HCT116 (cell line): ENCODE results near the gene STPG3. TPM values are rescaled to one million over a fixed set of nuclear protein-coding genes. Genes with fewer than 3 reads are reported as not detected.

Experiments
- ATAC-seq: fragments of 200-7000 bp; cut with Tn5 transposase; 2 replicates; pipeline ENCODE4 v1.9.1; 2020; ENCODE audit warnings: mild to moderate bottlenecking, moderate library complexity
- BruUV-seq: library from RNA; stranded (reverse); fragments of 400-500 nt; replicated peaks from 2 replicates; lab custom pipeline; 2021; lab: Mats Ljungman, UMichigan
- CTCF ChIA-PET: fragments of 300-600 bp; sonication (Branson Sonifier 250); formaldehyde crosslinking; loops from one replicate; lab custom pipeline; 2021; ENCODE audit warnings: antibody characterized with exemption; lab: Charles Lee
- POLR2A ChIA-PET: fragments of 300-600, 350-600 bp; sonication (Branson Sonifier 250); formaldehyde crosslinking; loops from one replicate; lab custom pipeline; 2021; ENCODE audit warnings: antibody characterized with exemption; lab: Charles Lee
- RAD21 ChIA-PET, 2 experiments: fragments of 300-600 bp; sonication (Branson Sonifier 250); formaldehyde crosslinking; loops; one replicate each; lab custom pipeline; 2023; ENCODE audit warnings: low total read pairs in 2 of 2; ENCODE audit not compliant: uncharacterized antibody in 2 of 2, unreplicated experiment in 2 of 2, low non-redundant PET in 1 of 2; lab: Charles Lee
- DNase-seq: peaks from one replicate; pipeline ENCODE4 v3.0.0-alpha.2; 2010; ENCODE audit warnings: low read depth, low spot score
- H2AFZ ChIP-seq: fragments of 200-600 bp; shearing (Covaris generic), sonication (generic); 2 replicates; pipeline ENCODE4 v1.6.1; 2017; ENCODE audit warnings: low read depth, mixed run types, mixed read lengths, antibody characterized with exemption, low read length; ENCODE audit not compliant: poor library complexity, severe bottlenecking
- H3K27ac ChIP-seq: 2 replicates; pipeline ENCODE4 v1.5.1; 2012; ENCODE audit warnings: low read depth, low read length
- H3K27me3 ChIP-seq: fragments of 200-600 bp; sonication (generic); 2 replicates; pipeline ENCODE4 v1.6.1; 2016; ENCODE audit warnings: mixed run types, low read length, mixed read lengths; ENCODE audit not compliant: insufficient read depth
- H3K36me3 ChIP-seq, 2 experiments: fragments of 200-500 bp in 1 of 2; fragments of 200-600 bp in 1 of 2; sonication (Bioruptor generic) in 1 of 2; sonication (generic) in 1 of 2; 2 replicates each; pipeline versions ENCODE4 v1.5.1 to v1.6.1; 2014 to 2016; ENCODE audit warnings: low read length in 2 of 2, inconsistent platforms in 1 of 2, mixed read lengths in 1 of 2, mixed run types in 1 of 2; ENCODE audit not compliant: insufficient read depth in 2 of 2, control insufficient read depth in 1 of 2
- H3K4me1 ChIP-seq, 2 experiments: fragments of 200-600 bp in 1 of 2; sonication (generic) in 1 of 2; 2 replicates each; pipeline versions ENCODE4 v1.5.1 to v1.6.1; 2012 to 2017; ENCODE audit warnings: low read length in 2 of 2, inconsistent platforms in 1 of 2, mild to moderate bottlenecking in 1 of 2, mixed read lengths in 1 of 2, mixed run types in 1 of 2, moderate library complexity in 1 of 2; ENCODE audit not compliant: insufficient read depth in 2 of 2, control insufficient read depth in 1 of 2
- H3K4me2 ChIP-seq: fragments of 200-600 bp; sonication (generic); 2 replicates; pipeline ENCODE4 v1.6.1; 2017; ENCODE audit warnings: mixed run types, low read length, mixed read lengths
- H3K4me3 ChIP-seq, 2 experiments: fragments of 200-600 bp in 1 of 2; sonication (generic) in 1 of 2; replicated peaks in 1 of 2; 2 replicates each; pipeline ENCODE4 v1.5.1; 2011 to 2016; ENCODE audit warnings: low read length in 2 of 2, control low read depth in 1 of 2, low read depth in 1 of 2, mild to moderate bottlenecking in 1 of 2, mixed read lengths in 1 of 2, mixed run types in 1 of 2
- H3K79me2 ChIP-seq: fragments of 200-600 bp; sonication (generic); 2 replicates; pipeline ENCODE4 v1.6.1; 2017; ENCODE audit warnings: mild to moderate bottlenecking, mixed run types, low read length, moderate library complexity, mixed read lengths; ENCODE audit not compliant: insufficient read depth
- H3K9ac ChIP-seq: fragments of 200-600 bp; sonication (generic); 2 replicates; pipeline ENCODE4 v1.6.1; 2016; ENCODE audit warnings: low read length, mixed read lengths
- H3K9me2 ChIP-seq: fragments of 200-600 bp; sonication (generic), shearing (Covaris generic); 2 replicates; pipeline ENCODE4 v1.6.1; 2017; ENCODE audit warnings: mixed run types, mild to moderate bottlenecking, moderate library complexity; ENCODE audit not compliant: insufficient read depth
- H3K9me3 ChIP-seq, 2 experiments: fragments of 200-500 bp in 1 of 2; fragments of 200-600 bp in 1 of 2; sonication (Bioruptor generic) in 1 of 2; sonication (generic) in 1 of 2; 2 replicates each; pipeline ENCODE4 v1.6.1; 2014 to 2017; ENCODE audit warnings: low read length in 2 of 2, mixed read lengths in 2 of 2, inconsistent platforms in 1 of 2, low read depth in 1 of 2, mild to moderate bottlenecking in 1 of 2, mixed run types in 1 of 2, moderate library complexity in 1 of 2; ENCODE audit not compliant: control insufficient read depth in 1 of 2, insufficient read depth in 1 of 2
- H4K20me1 ChIP-seq: fragments of 200-600 bp; sonication (generic), shearing (Covaris generic); 2 replicates; pipeline ENCODE4 v1.6.1; 2017; ENCODE audit warnings: mixed run types, mild to moderate bottlenecking, moderate library complexity; ENCODE audit not compliant: insufficient read depth
- ATF3 ChIP-seq: IDR thresholded peaks from 2 replicates; pipeline ENCODE4 v1.6.1; 2012
- CBX3 ChIP-seq: IDR thresholded peaks from 2 replicates; pipeline ENCODE4 v1.6.1; 2012; ENCODE audit warnings: low read depth
- CTCF ChIP-seq, 3 experiments: fragments of 200-600 bp in 1 of 3; sonication (generic) in 1 of 3; IDR thresholded peaks in 2 of 3; conservative IDR thresholded peaks in 1 of 3; 2 replicates each; pipeline ENCODE4 v1.5.1; 2012 to 2017; ENCODE audit warnings: low read depth in 2 of 3, low read length in 2 of 3, antibody characterized with exemption in 1 of 3, borderline replicate concordance in 1 of 3, control low read depth in 1 of 3, mild to moderate bottlenecking in 1 of 3, mixed read lengths in 1 of 3, mixed run types in 1 of 3, moderate library complexity in 1 of 3; ENCODE audit not compliant: insufficient read depth in 1 of 3
- EZH2 ChIP-seq: fragments of 200-600 bp; sonication (generic); IDR thresholded peaks from 2 replicates; pipeline ENCODE4 v1.6.1; 2017; ENCODE audit warnings: antibody characterized with exemption, mixed run types
- EZH2phosphoT487 ChIP-seq: fragments of 200-600 bp; IDR thresholded peaks from 2 replicates; pipeline ENCODE4 v1.6.1; 2018; ENCODE audit warnings: antibody characterized with exemption, borderline replicate concordance
- JUND ChIP-seq: IDR thresholded peaks from 2 replicates; pipeline ENCODE4 v1.6.1; 2012
- POLR2A ChIP-seq: IDR thresholded peaks from 2 replicates; pipeline ENCODE4 v1.7.0; 2011; ENCODE audit warnings: borderline replicate concordance; ENCODE audit not compliant: insufficient read depth, insufficient read length; ENCODE audit errors: extremely low read depth
- POLR2AphosphoS5 ChIP-seq: IDR thresholded peaks from 2 replicates; pipeline ENCODE4 v1.6.1; 2011; ENCODE audit warnings: mild to moderate bottlenecking, low read depth, low read length, moderate library complexity
- RAD21 ChIP-seq: IDR thresholded peaks from 2 replicates; pipeline ENCODE4 v1.6.1; 2012; ENCODE audit warnings: low read depth, mild to moderate bottlenecking
- REST ChIP-seq: IDR thresholded peaks from 2 replicates; pipeline ENCODE4 v1.6.1; 2012; ENCODE audit warnings: low read depth
- SP1 ChIP-seq: IDR thresholded peaks from 2 replicates; pipeline ENCODE4 v1.6.1; 2012; ENCODE audit warnings: low read depth
- YY1 ChIP-seq: IDR thresholded peaks from 2 replicates; pipeline ENCODE4 v1.6.1; 2011; ENCODE audit warnings: low read length, low read depth, moderate library complexity, mild to moderate bottlenecking; ENCODE audit not compliant: insufficient replicate concordance; ENCODE audit errors: extremely low read depth
- ZFX ChIP-seq: fragments of 450-650 bp; IDR thresholded peaks from 2 replicates; pipeline ENCODE4 v1.6.1; 2017
- ZNF274 ChIP-seq: fragments of 200-500 bp; sonication (Bioruptor generic); IDR thresholded peaks from 2 replicates; pipeline ENCODE4 v1.6.1; 2014; ENCODE audit warnings: mild to moderate bottlenecking, low read depth, low read length, inconsistent platforms
- intact Hi-C: fragments of 100-400 bp; cut with micrococcal nuclease; formaldehyde crosslinking; loops from 2 replicates; pipeline ENCODE4 v1.10.0; 2022
- total RNA-seq: library from RNA; stranded (reverse); gene quantifications from one replicate; pipeline ENCODE4 v1.2.1, GENCODE V29; 2021; ENCODE audit not compliant: unreplicated experiment

Gene STPG3
- total RNA-seq, 1 experiment from 2014 or later = not detected

GRCh38 chr9:137255448-137256114 lies 4.5 kb downstream of the STPG3 start:
- Histone ChIP-seq H3K4me2 (peak overlapping the region; percentile 93), H3K9me2 (no peaks in the 10 kb centered on the region), H3K79me2 (peaks cover 36% of the 10 kb centered on the region), H3K4me1 (peaks cover 21 to 42% of the 10 kb centered on the region in 2 experiments), H3K9me3 (no peaks in the 10 kb centered on the region), H3K9ac (peak overlapping the region; percentile 88), H3K4me3 (peak overlapping the region; percentile 97 to 100), H4K20me1 (no peaks in the 10 kb centered on the region), H3K36me3 (peaks cover 17 to 22% of the 10 kb centered on the region in 2 experiments), H3K27ac (peak overlapping the region; percentile 91), H2AFZ (peak overlapping the region; percentile 45), H3K27me3 (no peaks in the 10 kb centered on the region)
- peak; percentile 69 for ATAC-seq
- TF ChIP-seq ZFX = peak; percentile 75; the same call in 1 of the 2 replicates
- TF ChIP-seq ZNF274 = no peak
- BruUV-seq = no TSS peak
- intact Hi-C loops = loop anchor here (1.0 kb wide), 1 partner anchor 14 kb away; the partner anchor contains the start of gene TUBB4B
- RAD21 ChIA-PET = no interaction called here
- DNase-seq = no peak
- CTCF ChIA-PET = interaction anchor here (1.3 to 1.5 kb wide), 4 partner anchors 19 to 67 kb away, joined by 3 to 6 read pairs (median 4); partner anchors contain the start of genes ANAPC2, NRARP and SSNA1
- POLR2A ChIA-PET = interaction anchor here (1.7 to 5.9 kb wide), 3 partner anchors 13 to 22 kb away, joined by 5 to 39 read pairs (median 13); partner anchors contain the start of genes TOR4A and TUBB4B

- no peak overlapping the region for H2AFZ ChIP-seq
- H3K4me2 ChIP-seq = peak overlapping the region; percentile 93
- DNase-seq = no peak
- H4K20me1 ChIP-seq = no peaks in the 10 kb centered on the region
- ATAC-seq = no peak
- peaks cover 17 to 22% of the 10 kb centered on the region in 2 experiments for H3K36me3 ChIP-seq
- POLR2A ChIA-PET = interaction anchor here (1.9 to 5.9 kb wide), 2 partner anchors 16 to 21 kb away, joined by 5 to 39 read pairs; partner anchors contain the start of genes TOR4A and TUBB4B
- H3K27me3 ChIP-seq = no peaks in the 10 kb centered on the region
- intact Hi-C loops = no loop called here
- H3K27ac ChIP-seq = peak overlapping the region; percentile 91; the same call in 1 of the 2 replicates
- peaks cover 21 to 42% of the 10 kb centered on the region in 2 experiments for H3K4me1 ChIP-seq
- H3K9me2 ChIP-seq = no peaks in the 10 kb centered on the region
- CTCF ChIA-PET = no interaction called here
- peak overlapping the region; percentile 97 to 100 for H3K4me3 ChIP-seq
- peak overlapping the region; percentile 88 for H3K9ac ChIP-seq
- no peaks in the 10 kb centered on the region for H3K9me3 ChIP-seq
- TF ChIP-seq CTCF (IDR thresholded peaks at IDR 0.05 in 2 of 3, conservative IDR thresholded peaks at IDR 0.05 in 1 of 3; ENCODE audit: borderline replicate concordance in 1 of 3, insufficient read depth in 1 of 3, low read depth in 2 of 3, low read length in 2 of 3) = no peak
- no peak for TF ChIP-seq POLR2A
- TF ChIP-seq JUND = no peak
- no peak for TF ChIP-seq ATF3
- TF ChIP-seq YY1 = no peak
- TF ChIP-seq EZH2 = no peak
- no peak for TF ChIP-seq SP1
- no peak for TF ChIP-seq REST
- no peak for TF ChIP-seq EZH2phosphoT487
- no peak for TF ChIP-seq RAD21
- no peak for TF ChIP-seq POLR2AphosphoS5
- no peak for TF ChIP-seq CBX3
- TF ChIP-seq, all 23 proteins: peak for 0
- RAD21 ChIA-PET = no interaction called here
- H3K79me2 ChIP-seq = peaks cover 36% of the 10 kb centered on the region
- TSS peak; percentile 44 for BruUV-seq
Measured at GRCh38 chr9:137256362-137256761, 5.3 kb downstream of the STPG3 start.
